ENCODE measurements around the gene STARD8.

Gene STARD8

DNA sequence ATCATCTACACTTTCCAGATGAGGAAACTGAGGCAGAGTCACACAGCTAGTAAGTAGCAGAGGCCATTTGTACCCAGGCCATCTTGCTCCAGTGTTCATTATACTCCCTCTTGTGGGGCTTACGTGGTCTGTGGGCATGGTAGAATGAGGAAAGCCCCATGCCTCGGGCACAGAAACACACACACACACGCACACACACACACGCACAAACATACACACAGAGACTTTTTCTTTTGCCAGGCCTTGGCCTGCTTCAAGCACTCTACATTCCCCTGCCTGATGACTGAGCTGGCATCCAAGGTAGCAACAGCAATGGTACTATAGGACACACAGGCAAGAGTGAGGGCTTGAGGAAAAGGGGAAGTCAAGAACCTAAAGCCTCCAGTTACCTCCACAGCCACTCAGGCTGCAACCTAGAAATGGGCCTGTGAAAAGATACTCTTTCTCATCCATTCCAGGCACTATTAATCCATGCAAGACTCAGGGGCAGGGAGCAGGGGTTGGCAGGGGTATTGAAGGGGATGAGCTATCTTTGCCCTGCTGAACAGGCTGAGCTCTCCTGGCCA lies 43.6 kb downstream of the STARD8 start:
- DNase-seq (ENCODE audit: low read depth) = no peak

DNA sequence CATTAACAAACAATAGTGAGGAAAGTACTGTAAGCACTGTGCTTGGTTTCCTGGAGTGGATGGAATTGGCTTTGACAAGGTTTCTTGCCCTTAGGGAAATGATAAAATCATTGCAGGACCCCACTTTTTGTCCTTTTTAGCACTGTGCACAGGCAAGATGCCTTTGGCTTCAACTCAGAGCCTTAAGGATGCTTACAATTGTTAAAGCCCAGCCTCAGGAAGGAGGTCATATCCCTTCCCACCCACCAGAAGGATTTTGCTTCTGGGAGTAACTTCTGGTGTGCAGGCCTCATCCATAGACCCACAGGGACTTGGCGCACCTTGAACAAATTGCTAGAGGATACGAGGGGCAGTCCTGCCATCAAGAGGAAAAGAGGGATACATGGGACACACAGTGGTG lies 44.5 kb downstream of the STARD8 start:
- no peak for DNase-seq (ENCODE audit: low read depth)

DNA sequence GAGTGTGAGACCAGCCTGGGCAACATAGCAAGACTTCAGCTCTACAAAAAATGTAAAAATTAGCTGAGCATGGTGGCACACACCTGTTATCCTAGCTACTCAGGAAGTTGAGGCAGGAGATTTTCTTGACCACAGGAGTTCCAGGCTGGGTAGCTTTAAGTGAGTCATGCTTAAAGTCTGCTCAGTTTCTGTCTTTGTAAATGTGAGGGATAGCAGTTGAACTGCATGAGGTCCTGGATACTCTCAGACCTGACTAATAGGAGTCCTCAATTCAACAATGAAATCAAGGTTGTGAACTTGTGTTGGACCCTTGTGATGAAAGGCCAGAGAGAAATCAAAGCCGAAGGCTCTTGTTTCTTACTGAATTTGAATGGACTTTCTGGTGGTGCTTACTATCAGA lies 45.2 kb downstream of the STARD8 start:
- DNase-seq (ENCODE audit: low read depth) = no peak

DNA sequence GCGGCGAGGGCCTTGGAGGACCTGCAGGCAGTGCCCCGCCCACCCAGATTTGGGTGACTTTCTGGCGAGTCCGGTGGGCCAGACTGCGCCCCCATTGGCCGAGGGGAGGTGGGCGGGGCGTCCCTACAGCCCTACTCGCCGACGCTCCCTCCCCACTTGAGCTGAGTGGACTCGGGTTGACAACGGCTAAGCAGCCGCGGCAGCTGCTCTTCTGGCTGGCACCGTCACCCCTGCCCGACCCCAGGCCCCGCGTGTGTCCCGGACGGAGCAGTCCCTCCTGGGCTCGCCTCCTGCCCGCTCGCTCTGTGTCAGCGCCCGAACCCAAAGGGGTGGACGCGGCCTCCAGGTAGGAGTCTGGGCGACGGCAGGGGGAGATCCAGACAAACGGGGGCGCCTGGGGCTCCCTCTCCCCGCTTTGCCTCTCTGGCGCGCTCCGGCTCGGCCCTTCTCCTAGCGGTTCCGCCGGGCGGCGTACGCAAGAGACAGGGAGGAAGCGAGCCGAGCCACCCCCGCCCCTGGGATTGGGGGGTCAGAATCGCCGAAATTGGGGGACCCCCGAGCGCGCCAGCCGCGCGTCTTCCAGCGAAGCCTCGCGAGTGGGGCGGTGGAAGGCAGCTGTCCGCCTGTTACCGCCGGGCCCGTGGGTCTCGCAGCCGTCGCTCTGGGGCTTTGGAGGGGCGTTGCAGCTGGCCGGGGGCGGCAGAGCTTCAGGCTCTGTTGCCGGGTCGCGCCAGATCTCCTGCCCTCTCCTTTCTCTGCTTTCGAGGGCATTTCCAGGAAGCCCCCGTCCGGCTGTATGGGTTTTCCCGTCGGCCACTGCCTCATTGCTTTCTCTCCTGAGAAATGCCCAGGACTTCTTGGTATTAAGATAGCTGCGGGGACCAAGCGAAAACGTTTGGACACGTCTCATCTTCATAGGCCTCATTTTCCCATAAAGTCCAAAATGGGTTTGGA lies 46.3 kb downstream of the STARD8 start:
- DNase-seq (ENCODE audit: low read depth) = no peak

DNA sequence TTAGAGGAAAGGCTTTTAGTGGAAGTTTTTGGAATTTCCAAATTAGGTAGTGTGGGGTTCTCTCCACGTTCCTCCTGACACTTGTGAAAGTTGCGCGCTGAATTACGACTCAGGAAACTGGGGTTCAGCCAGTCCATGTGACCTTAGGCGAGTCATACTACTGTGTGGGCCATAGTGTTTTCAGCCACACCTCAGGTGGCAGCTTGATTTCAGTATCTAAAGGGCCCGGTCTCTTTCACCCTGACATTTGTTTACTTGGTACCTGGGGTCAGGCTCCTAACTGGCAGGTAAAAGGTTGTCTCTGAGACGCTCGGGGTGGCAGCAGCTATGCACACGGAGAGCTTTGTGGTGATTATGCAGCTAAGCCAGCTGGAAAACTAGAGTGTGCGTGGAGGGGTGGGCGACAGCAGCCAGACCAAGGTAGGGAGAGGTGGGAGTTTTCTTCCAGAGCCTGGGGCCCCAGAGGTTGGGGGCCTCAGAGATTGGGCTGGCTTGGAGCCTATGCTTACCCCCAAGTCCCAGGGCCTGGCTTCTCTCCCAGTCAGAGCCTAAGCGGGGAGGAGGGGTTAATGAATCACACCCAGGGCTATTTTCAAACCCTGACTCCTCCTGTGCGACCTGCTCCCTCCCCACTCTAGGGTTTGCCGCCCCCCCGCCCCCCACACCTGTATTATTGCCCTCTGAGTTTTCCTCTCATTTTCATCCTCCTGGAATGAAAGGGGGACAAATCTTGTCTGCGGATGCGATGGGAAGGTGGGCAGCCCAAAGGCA lies 47.2 kb downstream of the STARD8 start:
- no peak for DNase-seq (ENCODE audit: low read depth)

DNA sequence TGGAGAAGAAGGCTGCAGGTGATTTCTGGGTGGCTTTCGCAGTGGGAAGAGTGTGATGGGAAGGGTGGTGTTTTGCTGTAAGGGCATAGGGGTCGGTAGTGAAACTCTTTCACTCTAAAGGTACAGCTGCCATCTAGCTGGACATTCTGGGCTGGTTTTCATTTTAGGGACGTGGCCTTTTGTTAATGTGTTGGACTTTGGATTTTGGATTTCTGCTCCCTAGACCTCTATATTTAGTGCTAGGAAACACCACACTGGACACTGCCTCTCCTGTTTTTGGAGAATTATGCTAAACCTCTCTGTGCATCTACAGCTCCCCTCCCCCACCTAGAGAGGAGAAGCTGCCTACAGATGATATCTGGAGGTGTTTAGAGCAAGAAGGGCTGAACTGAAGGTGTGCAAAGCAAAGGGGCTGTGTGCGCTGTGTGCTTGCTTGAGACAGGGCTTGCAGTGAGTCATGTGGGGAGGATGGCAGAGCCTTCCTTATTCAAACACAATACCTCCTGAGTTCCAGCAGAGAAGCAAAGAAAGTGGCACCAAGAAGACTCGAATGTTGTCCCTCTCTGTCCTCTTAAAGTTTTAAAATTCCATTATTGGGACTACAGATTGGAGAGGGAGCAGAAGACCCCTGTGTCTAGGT lies 47.9 kb downstream of the STARD8 start:
- DNase-seq (ENCODE audit: low read depth) = no peak

DNA sequence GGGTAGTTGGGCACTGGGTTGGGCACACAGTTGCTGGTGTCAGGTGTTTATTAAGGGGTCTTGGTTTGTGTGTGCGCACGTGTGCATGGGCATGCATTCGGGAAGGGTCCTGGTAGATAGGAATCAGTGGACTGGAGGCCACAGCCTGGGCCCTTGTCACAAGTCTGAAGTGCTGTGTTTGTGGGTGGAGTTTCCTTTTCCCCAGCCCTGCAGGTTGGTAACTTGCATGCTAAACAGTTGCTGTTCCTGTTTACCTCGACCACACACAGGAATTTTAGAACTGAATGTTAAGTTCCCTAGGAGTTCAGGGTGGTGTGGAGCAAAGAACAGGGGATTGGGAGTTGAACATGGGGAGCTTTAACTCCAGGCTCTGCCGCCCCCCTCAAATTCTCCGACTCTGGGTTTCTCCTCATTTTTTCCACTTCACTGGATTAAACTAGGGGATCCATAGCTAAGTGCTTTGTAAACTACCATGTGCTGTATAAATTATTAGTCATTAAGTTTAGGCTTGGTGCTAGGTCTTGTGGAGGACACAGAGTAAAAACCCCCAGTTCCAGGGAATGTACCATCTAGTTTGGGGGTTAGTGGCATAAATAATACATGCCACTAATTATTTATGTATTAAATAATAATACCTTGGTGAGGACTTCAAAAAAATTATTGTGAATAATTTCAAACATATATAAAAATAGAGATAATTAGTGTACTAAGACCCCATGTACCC lies 49.0 kb downstream of the STARD8 start:
- DNase-seq (ENCODE audit: low read depth) = no peak

DNA sequence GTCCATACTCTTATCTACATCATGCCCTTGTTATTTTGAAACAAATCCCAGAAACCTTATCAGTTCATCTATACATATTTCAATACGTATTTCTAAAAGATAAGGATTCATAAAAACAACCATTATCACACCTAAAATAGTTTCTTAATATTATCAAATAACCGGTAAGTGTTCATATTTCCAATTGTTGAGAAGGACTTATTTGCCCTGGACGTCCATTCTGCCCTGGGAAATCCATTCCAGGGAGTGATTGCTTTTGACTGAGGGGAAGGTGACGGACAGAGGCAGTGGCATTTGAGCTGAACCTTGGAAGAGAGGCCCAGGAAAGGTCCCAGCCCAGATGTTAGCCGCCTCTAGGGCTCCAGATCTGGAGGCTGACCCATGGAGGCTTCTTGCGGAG lies 49.6 kb downstream of the STARD8 start:
- no peak for DNase-seq (ENCODE audit: low read depth)

DNA sequence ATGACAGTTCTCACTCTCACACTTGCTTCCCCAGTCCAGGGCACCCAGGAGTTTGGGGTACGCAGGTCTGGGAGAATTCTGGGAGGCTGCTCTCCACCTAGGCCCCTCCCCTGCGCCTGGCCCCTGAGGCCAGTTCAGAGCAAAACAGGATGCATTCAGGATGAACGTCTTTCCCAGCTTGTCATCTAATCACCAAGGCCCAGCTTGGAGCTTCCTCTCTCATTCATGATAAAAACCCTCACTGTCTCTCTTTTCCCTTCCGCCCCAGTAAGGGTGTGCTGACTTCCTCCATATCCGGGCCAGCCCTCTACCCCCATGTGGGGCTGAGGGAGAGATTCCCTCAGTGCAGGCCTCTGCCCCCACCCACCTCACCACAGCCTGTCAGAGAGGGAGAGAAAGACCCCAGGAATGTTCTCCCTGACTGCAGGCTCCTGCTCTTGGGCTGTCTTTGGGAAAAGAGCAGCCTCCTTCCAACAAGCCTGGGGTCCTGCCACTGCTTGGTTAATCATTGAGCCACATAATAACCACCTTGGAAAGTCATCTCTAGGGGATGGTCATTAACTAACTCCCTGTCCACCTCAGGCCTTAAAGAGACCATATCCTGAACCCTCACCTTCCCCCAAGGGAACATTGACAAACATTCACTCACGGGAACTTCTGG lies 50.1 kb downstream of the STARD8 start:
- DNase-seq (ENCODE audit: low read depth) = no peak

DNA sequence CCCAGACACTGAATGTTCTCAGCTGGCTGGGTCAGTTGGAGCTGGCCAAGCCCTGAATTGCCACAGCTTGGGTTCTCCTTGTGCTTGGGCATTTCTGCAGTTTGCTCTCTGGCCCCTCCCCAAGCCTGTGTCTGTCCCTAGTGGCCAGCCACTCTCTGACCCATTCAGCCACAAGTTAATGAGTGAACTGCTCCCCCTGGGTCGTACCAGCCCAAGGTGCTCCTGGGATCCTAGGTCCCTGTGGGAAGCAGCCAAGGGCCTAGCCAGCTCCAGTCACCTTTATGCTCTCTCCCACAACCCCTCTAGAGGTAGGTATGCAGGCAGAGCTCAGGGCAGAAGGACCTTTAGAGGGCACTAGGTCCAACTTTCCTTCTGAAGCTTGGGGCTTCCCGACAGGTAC lies 51.5 kb downstream of the STARD8 start:
- DNase-seq (ENCODE audit: low read depth) = no peak

DNA sequence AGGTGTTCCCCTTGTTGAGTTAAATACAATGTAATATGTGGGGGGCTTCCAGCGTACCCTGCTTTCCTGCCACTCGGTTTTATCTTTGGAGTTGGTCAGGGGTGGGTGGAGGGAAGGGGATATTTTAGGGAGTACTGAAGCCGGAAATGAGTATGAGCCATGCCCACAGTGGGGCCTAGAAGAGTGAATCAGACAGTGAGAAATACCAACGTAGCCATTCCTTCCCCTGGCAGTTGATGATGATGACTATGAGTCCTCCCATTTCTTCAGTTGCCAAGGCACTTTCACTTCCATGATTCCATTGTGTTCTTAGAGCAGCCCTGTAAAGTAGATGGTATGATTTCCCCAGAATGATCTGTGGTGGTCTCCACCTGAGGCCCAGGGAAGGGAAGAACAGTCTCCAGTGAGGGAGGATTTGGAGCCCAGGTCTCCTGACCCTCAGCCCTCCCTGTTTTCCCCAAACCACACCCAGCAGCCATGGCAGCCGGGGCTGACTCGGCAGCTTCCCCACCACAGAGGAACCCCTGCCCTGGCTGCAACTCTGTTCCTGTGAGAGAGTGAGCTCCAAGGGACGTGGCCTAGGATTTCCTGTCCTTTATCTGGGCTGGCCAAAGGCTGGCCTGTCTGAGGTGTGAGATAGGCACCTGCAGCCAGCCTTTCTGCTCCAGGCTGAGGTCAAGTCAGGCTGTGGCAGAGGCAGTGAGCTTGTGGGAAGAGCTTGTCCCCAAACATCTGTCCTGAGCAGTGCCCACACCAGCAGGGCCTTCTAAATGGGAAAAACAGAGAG lies 52.7 kb downstream of the STARD8 start:
- no peak for DNase-seq (ENCODE audit: low read depth)

DNA sequence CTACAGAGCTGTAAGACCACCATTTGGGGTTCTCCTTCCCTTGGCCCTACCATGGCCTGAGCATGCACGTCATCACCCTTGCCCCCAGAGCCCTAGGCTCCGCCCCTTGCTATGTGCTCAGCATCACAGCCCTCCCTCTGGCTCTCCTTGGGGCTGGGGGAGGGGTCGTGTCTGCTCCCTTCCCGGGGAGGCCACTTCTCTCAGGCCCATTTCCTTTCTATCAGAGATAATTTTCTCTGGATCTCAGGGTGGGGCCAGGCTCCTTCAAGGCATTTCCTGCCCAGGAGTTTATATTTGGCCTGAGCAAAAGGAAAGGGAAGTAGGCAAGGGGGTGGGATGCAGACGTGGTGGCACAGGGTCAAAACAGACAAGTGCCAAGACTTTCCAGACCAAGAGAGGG lies 55.9 kb downstream of the STARD8 start:
- DNase-seq (ENCODE audit: low read depth) = no peak

DNA sequence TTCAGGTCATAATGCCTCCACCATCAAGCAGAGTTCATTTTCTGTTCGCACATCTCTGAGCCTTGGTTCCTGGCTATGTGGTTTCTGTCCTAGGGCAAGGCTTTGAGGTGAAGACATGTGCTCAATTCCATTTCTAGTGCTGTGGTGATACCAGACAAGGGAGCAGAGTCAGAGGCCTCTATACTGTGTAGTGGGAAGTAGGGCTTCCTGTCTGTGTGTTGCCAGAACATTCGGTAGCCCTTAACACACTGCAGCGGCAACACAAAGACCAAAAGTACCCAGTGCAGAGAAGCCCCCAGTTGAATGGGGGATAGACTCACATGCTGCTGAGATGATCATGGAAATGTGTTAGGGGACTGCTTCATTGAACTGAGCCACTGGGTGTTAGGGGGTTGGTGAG lies 56.4 kb downstream of the STARD8 start:
- no peak for DNase-seq (ENCODE audit: low read depth)

DNA sequence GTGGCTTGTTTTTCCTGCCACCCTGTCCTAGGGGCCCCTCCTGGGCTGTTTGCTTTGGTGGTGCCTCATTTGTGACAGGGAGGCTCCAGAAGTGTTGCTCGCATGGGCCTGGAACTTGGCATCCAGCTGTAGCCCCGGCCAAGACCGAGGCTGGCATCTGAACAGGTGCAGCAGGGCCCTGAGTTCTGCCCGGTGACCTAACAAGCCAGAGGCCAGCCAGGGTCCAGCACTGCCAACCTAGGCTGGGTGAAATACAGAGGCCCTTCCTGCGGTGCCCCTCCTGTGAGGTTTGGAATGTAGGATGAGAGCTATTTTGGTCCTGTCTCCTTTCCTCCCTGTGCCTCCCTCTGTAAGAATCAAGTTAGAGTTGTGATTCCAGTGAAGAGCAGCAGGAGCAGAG lies 58.5 kb downstream of the STARD8 start:
- DNase-seq (ENCODE audit: low read depth) = no peak

DNA sequence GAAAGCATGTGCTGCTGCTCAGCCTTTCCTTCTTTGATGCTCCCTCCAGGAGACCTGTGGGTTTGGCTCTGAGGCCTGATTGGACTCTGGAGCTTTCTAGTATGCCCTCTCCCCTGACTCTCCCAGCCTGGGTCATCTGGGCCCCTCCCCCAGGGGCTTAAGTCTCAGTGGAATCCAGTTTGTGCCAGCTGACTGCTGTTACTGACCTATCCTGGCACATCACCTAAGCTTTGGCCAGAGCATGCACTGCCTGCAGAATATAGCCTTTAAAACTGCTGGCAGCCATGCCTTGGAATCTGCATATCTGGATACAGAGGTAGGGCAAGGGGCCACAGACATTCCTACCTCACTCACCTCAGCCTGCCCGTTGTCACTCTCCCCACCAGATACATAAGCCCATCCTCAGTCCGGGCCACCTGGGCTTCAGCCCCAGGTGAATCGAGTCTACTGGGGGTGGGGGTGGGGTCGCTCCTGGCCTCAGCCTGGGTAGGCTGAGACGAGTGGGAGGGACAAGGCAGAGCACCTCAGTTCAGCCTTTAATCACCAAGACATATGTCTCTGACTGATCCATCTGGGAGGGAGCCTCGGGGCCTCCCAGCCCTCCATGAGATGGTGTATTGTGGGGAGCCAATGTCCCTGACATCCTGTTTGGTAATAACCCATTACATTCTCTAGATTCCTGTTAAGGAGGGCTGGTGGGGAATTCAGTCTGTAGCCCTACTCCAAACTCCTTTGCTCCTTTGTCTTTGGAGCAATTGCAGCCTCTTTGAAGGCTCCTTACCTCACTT lies 61.2 kb downstream of the STARD8 start:
- DNase-seq (ENCODE audit: low read depth) = no peak

DNA sequence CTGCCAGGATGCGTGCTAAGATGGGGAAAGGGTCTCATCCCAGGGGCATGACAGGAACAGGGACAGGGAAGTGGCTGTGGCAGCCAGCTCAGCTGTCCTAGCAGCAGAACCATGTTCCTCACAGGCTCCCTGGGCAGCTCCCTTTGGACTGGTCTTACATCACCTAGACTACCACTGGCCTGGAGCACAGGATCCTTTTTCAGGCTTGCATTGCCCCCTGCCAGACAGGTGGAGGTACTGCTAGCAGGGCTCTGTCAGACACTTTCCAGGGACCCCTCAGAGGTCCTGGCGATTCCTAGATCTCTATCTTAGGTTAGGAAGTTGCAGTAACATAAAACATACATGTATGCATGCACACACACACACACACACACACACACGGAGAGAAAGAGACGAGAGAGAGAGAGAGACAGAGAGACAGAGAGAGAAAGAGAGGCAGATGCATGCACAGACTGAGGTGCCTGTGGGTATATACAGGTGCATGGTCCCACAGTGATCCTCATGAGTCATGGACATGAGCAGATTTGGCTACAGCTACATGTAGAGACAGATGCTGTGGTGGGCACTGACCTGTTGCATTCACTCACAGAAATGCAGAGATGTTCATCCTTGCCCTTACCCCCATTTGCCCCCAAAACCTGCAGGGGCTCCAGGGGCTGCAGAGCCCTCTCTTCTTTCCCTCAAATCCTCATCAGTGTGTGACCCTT lies 63.6 kb downstream of the STARD8 start:
- no peak for DNase-seq (ENCODE audit: low read depth)

DNA sequence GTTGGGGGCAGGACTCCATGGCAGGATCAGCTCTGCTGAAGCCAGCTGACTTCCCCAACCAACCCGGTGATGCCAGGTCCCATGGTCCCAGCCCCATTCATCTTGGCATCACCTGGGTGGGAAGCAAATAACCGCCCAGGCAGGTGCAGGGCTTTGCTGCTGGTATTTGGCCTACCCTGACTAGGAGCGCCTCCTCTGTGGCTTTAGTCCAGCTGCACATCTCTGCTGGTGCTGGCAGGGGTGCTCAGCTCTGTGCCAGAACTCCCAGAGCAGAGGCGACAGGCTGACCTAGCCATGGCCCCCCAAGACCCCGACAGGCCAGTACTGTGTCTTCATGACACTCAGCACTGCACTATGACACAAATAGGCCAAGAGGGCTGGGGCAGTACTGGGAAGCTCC lies 64.4 kb downstream of the STARD8 start:
- DNase-seq (ENCODE audit: low read depth) = no peak

DNA sequence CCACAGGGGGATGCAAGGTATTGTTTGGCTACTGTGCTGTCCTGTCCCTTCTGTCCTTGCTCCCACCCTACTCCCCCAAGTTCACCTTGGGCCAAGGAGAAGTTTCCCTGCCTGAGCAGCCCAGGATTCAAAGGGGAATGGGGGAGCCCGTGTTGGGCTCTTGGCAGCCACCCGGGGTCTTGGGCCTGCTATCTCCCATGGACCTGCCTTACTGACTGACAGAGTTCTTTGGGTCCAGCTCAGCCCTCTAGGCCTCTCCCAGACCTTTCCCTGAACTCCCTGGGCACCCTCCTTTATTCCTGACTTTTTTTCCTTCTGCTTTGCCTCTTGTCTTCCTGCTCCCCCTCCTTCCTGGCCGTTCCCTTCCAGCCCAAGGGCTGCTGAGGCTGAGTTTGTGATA lies 67.4 kb downstream of the STARD8 start:
- DNase-seq (ENCODE audit: low read depth) = no peak

DNA sequence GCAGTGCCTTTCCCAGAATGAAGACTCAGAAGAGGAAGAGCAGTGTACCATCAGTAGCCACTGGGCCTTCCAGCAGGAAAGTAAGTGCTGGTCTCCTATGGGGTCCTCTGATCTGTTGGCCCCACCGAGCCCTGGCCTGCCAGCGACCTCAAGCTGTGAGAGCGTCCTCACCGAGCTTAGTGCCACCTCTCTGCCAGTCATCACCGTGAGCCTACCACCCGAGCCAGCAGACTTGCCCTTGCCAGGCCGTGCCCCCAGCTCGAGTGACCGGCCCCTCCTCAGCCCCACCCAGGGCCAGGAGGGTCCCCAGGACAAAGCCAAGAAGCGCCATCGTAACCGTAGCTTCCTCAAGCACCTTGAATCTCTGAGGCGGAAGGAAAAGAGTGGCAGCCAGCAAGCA lies 69.7 kb downstream of the STARD8 start:
- DNase-seq (ENCODE audit: low read depth) = no peak

All from fibroblast of the conjunctiva (primary cell).